ENCODE measurements around the gene GNAQ.

DNA sequence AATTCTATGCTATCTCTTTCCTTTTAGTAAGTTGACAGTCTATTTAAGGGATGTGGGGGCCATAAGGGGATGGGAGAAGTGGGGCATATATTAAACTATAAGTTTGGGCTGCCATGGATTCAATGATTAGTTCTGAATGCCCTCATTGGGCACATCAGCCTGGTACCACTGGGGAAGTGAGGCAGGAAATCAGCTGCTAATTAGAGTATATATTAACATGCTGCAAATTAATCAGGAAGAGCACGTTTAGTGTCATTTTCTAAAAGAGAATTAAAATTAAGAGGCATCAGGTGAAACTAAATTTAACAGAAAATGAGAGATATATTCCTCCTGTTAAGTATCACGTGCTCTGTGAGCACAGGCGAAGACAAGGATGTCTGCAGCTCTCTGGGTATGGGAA lies 260.4 kb downstream of the GNAQ start:
- no peak for TF ChIP-seq GATA3 (IDR thresholded peaks at IDR 0.05; ENCODE audit: low read depth, low read length)
- no peak for TF ChIP-seq GATA2 (IDR thresholded peaks at IDR 0.05; ENCODE audit: low read depth, low read length)

Measured in SH-SY5Y (cell line).